ENCODE measurements around the gene CBX1.
"Not testable (repeated sequence)": the region's sequence is repeated elsewhere in the genome, so short reads cannot be mapped to it uniquely, and the experiment has no call there.

CBX1 gene

DNA sequence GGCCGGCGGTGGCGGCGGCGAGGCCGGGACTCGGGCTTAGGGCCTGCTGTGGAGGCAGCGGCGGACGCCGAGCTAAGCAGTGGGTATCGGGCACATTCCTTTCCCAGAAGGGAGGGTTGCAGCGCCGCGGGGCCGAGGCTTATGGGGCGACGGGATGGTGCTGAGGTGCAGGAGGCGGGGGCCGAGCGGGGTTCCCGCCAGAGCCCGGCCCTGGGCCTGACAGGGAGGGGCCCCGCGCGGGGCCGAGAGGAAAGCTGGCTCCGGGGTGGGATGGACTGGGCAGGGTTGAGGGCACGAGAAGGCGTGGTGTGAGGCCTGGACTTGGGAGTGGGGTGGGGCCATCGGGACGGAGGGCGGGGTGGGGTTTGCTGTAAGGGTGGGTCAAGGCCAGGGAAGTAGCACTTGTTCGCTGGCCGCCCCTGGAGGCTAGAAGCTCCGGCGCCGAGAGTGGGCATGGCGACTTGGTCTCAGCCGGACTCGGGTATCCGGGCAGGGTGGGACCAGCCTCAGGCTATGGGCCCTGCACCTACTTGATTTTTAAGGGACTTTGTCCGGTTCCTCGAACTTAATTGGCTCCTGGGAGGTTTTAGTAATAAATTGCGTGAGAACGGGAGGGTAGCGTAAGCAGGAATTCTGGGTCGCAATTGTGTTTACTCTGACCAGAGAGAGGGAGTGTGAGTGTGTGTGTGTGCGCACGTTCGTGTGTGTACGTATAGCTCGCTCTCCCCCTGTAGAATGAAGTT is 52.7 kb downstream of the CBX1 start:
- no peak for DNase-seq

DNA sequence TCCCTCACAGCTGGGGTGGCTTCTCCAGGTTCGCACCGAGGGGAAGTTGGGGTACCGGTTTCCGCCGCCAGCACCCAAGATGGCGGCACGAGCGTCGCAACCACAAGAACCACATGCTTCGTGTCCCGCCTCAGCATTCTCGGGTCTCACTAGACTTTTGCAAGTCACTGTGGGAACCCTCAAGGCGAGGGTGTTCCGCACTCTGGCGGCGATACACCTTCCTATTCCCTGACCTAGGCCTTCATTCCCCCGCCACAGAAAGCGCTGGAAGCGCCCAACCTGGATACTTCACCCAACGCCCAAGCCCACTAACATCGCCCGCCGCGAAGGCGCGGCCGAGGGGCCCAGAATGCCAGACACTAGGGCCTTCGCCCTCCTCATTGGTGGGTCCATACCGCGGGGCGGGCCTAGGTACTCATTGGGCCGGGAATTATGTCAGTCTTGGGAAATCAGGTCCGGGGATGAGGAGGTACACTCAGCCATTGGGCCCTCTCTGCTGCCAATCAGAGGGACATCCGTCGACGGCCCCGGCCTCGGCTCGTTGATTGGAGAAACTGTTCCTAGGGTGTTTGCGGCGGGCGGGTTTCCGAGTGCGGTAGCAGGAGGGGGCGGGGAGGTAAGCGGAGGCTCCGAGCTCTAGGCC is 53.4 kb downstream of the CBX1 start, which contains the start of gene NFE2L1:
NFE2L1 (plus strand) TSS at position 619 of the 643 bp plus-strand sequence. CDS start 2,760 bp downstream, outside the sequence.
- DNase-seq: peak; percentile 95

DNA sequence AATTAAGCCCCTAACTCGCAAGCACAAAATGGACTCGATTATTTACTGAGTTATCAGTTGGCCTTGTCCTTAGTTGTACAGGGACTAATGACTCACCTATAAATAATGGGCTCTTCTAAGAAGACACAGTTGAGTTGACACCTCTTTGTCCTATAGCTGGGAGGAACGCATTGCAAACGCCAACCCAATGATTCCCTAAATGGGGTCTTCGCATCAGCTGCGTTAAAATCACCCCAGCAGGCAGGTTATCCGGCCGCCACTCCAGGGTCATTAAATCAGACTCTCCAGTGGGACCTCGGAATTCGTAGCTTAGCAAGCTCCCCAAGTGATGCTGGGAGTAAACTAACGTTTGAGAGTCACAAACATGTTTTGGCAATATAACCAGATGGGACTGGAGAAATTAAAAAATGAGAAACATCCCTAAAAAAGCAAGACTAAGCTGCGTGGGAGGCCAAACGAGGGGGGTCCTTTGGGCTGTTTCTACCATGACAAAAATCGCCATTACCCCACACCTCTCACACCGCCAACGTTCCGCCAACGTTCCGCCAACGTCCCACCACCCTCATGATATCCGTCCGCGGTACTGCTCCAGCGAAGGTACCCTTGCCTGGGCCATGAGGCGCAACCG is 54.1 kb downstream of the CBX1 start:
- no peak for DNase-seq

DNA sequence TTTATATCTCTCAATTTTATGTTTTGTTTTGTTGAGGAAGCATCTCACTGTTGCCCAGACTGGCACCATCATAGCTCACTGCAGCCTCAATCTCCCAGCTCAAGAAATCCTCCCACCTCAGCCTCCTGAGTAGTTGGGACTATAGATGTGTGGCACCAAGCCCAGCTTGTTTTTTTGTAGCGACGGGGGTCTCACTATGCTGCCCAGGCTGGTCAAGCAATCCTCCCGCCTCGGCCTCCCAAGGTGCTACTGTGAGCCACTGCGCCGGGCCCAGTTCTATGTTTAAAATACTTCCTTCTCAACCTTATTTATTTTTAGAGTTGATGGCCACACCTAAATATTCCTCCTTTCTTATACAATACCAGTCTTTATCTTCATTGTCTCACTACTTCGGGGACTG is 55.0 kb downstream of the CBX1 start:
- DNase-seq: no peak

DNA sequence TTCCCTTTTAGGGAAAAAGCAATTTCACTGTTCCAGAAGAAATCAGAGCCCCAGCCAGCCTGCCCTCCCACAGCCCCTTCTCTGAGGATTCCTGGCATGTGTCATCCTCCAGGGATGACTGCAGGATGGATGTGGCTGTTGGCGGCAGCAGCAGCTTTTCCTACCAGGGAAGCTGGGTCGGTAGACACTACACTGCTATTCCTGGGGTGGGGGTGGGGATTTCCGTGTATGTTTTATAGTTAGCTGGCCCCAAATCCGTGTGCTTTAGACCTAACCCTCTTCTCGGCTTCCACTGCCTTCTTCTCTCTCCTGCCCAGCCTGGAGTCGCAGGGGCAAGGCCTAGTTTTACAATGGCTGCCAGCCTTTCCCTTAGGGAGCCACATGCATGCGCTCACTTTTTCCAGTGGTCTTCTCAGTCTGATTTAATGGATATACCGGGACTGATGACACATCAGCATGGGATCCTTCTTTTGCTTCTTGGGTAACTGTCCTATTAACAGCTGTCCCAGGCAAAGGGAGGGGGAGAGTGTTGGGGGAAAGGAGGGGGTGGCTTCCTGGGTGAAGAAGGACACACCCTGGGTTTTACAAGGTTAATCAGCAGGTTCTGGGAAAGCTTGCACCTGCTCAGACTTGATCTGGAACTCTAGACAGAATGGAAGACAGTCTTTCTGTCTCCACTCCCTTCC is 55.8 kb downstream of the CBX1 start:
- no peak for DNase-seq

DNA sequence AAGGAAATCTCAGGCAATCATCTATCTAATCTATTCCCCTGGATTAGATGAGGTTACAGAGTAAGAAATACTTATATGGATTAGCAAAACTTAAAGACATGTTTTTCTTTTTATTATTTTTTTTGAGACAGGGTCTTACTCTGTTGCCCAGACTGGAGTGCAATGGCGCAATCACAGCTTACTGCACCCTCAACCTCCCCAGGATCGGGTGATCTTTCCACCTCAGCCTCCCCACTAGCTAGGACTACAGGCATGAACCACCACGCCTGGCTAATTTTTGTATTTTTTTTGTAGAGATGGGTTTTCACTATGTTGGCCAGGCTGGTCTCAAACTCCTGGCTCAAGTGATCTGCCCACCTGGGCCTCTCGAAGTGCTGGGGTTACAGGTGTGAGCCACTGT is 56.4 kb downstream of the CBX1 start:
- DNase-seq: no peak

DNA sequence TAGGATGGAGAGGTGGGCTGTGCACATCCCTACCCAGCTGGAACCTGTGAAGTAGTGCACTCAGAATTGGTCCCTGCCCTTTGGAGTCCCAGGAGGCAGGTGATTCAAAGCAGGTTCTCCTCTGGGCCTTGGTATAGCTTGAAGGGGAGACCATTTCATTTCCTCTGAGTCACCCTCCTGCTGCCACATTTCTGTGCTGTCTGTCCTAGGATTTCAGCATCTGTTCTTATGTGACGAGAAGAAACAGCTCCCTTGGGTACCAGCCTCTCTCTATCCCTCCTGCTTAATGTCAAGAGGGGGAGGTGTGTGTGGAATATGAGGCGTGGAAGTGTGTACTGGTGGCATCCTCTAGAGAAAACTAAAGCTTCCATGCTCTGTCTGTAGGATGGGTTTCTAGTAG is 58.1 kb downstream of the CBX1 start:
- no peak for DNase-seq

DNA sequence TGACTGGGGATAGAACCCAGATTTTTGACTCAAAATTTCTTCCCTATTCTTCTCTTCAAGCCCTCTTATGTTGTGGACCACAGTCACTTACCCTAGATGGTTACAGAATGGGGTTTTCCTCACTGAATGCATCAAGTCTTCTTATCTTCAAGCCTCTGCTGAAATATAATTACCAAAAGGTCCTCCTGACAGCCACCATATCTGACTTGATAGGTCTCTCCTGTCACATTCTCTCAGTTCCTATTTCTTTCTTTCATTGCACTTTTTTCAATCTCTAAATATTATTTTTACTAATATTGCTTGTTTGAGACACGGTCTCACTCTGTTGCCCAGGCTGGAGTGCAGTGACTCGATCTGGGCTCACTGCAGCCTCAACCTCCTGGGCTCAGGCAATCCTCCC is 62.6 kb downstream of the CBX1 start:
- no peak for DNase-seq

DNA sequence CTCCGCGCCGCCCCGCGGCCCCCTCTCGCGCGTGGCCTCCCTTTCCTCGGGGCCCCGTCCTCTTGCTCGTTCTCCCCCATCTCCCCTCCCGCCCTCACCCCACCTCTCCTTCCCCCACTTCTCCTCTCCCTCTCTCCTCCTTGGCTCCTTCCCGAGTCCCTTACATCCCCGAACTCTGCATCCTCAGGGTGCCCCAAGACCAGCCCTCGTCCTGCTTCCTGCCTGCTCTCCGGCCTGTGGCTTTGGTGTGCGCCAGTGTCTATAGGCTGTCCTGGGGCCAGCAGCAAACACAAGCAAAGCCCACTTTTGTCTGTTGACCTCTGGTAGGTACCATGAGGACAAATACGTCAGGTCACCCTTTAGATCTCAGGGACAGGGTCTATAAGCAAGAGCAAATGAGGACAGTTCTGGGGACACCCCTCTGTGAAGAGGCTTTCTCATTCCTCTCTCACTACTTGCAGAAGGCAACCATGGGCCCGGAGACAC is 63.4 kb downstream of the CBX1 start:
- DNase-seq: no peak

DNA sequence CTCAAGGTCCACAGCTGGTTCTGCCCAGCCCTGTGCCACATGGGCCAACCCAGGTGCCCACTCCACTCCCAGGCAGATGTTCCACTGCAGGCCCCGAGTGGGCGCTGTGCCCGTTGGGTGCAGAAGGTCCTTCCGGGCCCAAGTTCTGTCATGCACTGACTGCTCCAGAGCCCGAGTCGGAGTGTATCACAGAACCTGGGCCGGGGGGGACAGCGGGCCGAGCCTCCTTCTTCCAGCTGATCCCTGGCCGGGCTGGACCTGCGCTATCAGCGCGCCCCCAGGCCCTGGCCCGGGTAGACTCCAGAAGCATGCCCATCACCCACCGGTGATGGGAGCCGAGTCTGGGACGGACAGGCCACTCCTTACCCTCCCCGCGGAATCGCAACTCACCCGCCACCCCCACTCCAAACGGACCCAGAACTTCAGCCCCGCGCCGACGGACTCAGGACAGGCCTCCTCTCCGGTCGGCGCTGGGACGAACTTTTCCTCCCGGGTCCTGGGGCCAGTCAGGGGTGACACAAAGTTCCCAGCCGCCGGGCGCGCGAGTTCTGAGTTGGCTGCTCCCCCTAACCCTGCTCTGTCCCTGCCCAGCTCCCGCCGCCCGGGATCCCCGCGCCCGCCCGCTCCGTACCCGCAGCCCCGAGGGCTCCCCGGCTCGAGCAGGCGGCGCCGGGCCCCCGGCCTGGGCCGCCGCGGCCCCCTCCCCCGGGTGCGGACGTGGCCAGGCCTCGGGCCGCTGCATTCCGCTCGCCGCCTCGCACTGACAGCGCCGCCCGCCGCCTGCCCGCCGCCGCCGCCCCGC is 64.0 kb downstream of the CBX1 start, which contains the start of gene COPZ2:
COPZ2 (minus strand) TSS at position 762 of the 802 bp plus-strand sequence; CDS start at position 742, 20 bp downstream.
- peak; percentile 60 for DNase-seq

DNA sequence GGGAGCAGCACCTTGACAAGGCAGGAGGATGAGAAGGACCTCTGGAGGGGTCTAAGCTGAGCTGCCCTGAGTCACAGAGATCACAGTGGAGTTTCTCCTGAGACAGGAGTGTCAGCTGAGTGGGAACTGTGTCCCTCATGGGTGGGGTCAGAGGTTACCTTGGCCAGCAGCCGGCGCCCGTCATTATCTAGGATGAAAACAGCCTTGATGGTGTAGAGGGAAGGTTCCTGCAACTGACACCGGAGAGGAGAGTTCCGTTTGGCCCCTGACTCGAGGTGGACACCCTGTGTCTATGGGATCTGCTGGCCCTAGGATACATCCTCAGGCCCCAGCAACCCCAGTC is 64.6 kb downstream of the CBX1 start:
- no peak for DNase-seq

DNA sequence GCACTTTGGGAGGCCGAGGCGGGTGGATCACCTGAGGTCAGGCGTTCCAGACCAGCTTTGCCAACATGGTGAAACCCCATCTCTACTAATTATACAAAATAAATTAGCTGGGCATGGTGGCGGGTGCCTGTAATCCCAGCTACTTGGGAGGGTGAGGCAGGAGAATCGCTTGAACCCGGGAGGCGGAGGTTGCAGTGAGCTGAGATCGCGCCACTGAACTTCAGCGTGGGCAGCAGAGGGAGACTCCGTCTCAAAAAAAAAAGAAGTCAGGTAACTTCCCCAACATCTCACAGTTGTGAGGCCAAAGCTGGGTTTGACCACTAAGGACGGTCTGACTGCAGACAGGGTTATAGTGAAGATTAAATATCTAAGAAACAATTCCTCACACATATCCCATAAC is 66.5 kb downstream of the CBX1 start:
- not testable (repeated sequence) for DNase-seq

DNA sequence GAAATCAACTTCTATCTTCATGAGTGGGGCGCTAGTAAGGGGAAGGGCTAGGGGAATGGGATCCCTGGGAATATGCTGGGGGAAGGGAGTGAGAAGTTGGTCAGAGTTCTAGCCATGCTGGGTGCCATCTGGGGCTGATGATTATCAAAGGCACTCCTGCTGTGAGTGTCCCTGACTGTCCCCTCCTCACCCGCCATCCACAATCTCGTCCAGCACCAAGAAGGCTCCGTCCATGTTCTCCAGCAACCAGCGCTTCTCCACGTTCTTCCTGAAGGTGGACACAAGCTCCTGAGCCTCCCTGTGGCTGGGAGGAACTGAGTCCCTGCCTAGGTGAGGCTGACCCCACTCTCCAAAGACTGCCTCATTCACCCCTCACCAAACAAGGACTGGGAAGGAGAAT is 69.3 kb downstream of the CBX1 start:
- no peak for DNase-seq

DNA sequence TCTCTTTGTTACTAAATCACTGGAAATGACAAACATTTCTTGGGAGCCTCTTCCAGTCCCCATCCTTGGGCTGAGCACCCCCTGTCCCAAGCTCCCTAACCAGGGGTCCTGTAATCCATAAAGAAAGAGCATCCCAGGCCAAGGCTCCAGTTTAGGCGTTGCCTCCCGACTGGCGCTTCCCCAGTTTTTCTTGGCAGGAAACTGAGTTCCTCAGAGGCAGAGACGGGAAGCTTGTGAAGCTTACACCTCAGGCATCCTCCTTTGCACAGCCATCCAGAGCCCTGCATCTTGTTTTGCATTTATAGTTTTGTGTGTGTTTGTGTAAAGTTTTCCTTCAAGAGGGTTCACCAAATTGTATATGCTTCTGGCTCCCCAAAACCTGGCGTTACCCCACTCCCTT is 70.7 kb downstream of the CBX1 start:
- no peak for DNase-seq

DNA sequence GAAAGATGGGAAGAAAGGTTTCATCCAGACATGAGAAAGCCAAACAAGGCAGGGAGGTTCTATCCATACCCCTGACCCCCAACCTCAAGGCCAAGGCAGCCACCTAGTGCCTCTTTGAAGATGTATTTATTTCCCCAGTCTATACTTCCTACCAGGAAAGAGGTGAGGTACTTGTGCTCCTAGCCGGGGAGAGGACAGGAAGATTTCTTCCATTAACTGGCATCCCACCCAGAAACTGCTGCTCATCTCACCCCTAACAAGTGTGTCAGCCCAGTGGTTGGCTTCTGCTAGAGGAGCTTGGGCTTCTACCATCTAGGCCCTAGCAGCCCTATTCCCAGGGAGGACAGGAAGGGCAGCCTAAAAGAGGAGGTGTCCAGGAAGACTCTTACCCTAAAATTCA is 72.5 kb downstream of the CBX1 start:
- DNase-seq: no peak

DNA sequence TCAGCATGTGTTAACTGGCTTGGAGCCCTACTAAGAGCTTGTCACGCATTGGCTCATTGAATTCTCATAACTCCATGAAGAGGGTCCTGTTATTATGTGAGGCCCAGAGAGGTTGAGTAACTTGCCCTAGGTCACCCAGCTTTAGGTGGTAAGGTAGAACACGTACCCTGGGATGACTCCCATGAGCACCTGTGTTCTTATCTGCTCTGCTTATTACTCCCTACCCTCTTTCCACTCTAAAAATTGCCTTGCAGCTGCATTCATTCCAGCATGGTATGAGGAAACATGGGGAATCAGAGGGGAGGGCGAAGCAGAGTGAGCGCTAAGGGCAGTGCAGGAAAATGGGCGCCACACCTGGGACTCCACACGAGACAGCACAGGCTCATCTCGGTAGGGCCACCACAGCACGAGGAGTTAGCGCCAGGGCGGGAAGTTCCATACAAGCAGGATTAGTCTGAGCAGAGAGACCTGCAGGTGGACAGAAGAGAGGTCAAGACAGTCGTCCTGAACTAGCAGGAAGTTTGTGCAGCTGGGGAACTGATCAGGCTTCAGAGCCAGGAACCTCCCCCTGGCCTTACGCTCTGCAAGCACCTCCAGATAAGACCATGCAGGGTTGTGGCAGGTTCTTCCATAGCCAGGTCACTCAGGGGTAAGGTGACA is 73.8 kb downstream of the CBX1 start:
- DNase-seq: no peak

DNA sequence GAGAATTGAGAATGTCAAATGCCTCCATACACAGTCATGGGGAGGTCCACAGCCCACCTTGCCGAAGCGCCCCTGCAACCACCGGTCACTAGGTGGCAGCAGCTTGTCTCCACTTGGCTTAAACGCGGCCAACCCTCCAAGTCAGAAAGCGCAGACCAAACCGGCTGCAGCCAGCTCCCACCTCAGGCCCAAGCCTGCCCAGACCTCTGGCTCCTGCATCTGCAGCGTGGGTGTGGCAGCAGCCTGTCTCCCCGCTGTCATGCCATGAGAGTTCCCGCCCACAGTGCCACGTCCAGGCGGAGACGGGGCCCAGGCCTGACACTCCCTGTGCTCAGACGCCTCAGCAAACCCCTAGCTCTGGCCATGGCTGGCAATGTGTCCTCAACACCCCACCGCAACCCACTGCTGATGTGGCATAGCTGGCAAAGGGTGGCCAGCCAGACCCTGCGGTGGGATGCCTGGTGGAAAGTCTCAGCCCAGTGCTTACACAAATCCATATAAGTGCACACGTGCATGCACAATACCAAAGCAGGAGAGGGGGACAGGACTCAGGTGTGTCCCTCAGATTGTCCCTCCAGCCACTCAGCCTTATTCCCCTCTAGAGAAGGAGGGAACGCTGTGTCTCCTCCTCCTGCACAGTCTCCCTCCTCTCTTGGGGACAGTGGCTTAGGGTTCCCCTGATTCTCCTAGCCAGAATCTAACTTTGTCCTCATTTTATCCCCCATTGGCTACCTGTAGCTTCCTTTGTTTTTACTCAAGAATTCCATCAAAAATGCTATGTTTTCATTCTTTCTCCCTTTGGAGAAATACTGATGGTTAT is 74.6 kb downstream of the CBX1 start:
- peak; percentile 75 for DNase-seq

DNA sequence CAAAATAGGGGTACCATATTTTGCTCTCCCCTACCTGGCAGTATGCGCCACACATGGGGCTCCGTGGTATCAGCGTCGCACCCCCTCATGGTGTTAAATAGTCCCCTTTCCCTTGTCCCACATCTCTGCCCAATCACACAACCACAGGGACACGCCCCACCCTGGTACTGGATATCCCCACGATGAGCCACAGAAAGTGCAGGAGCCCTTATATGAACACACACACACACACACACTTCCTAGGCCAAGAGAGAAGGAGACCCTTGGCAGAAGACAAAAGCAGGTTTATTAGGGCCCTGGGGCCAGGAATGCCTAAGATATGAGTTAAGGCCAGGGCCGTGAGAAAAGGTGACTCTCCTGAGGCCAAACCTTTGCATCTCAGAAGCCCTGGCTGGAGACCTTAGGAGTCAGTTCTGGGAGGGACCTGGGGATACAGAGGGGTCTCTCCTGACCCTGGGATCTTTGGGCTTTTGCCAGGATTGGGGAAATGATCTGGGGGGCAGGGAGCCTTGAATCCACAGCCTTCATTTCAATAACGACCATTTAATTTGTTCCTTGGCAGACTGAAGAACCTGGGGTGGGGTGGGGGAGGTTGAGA is 75.3 kb downstream of the CBX1 start:
- DNase-seq: no peak

DNA sequence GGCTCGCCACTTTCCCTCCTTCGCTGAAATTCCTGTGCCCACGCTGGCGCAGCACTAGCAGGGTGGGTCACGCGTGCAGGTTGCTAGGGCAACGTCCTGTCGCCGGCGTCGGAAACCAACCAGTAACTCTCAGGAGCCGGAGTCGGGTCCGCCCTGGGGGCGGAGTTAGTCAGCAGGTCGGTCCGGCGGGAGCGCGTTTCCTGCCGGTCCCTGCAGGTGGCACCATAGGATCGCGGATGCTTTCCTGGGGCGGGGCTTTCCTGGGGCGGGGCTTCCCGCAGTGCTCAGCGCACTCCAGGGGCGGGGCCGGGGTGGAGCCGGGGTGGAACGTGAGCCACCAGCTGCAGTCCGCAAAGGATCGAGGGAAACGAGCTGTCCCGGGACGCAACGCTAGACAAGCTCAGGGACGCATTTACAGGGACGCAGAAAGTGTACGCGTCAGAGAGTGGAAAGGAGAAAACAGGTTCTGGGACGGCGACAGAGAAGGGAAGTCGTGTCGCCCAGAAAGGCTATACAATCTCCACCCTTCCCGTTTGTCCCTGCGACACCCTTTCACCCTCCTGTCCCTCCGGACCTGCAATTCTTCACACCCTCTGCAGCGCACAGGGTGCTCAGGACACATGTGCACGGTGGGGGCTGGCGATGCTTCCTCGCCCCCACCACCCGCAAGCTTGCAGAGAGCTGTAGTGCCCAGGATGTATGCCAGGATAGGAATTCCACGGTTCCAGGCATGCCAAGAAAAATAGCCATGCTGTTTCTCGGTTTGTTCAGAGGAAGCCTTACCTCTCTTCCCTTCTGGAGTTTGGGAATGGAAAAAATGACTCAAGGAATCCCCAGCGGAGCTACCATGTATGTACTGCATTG is 76.0 kb downstream of the CBX1 start:
- DNase-seq: peak; percentile 98
